CD4-positive, CD25-positive, alpha-beta regulatory T cell (primary cell): ENCODE results near the gene AIG1. TPM values are rescaled to one million over a fixed set of nuclear protein-coding genes. Genes with fewer than 3 reads are reported as not detected.
"Not testable (repeated sequence)": the region's sequence is repeated elsewhere in the genome, so short reads cannot be mapped to it uniquely, and the experiment has no call there.

ENCODE experiments used
- ATAC-seq, 2 donors: fragments of 150-1000 bp; cut with Tn5 transposase; one replicate each; pipeline ENCODE4 v1.10.0; 2021; ENCODE audit warnings: low read depth in 2 of 2, moderate number of reproducible peaks in 2 of 2, moderate library complexity in 1 of 2
- DNase-seq, 3 donors: peaks; one replicate each; pipeline versions ENCODE4 v3.0.0 to v3.0.0-alpha.2; 2012 to 2022; ENCODE audit warnings: mixed read lengths in 1 of 3
- H3K27ac ChIP-seq: one replicate; pipeline ENCODE4 v1.7.0; 2013; ENCODE audit warnings: mild to moderate bottlenecking, low read length; ENCODE audit not compliant: insufficient read depth, poor library complexity, severe bottlenecking
- H3K27me3 ChIP-seq: one replicate; pipeline ENCODE4 v1.7.0; 2013; ENCODE audit warnings: low read length; ENCODE audit not compliant: control insufficient read depth, insufficient read depth
- H3K36me3 ChIP-seq: one replicate; pipeline ENCODE4 v1.7.0; 2013; ENCODE audit warnings: mild to moderate bottlenecking, low read length, moderate library complexity; ENCODE audit not compliant: control insufficient read depth, insufficient read depth
- H3K4me1 ChIP-seq: 2 replicates; pipeline ENCODE4 v1.7.0; 2013; ENCODE audit warnings: mild to moderate bottlenecking, low read length; ENCODE audit not compliant: insufficient read depth, control insufficient read depth, poor library complexity, severe bottlenecking
- H3K4me3 ChIP-seq: one replicate; pipeline ENCODE4 v1.7.0; 2013; ENCODE audit warnings: low read depth, mild to moderate bottlenecking, low read length, moderate library complexity
- H3K9me3 ChIP-seq, 2 experiments: 1 replicate in 1 of 2; 2 replicates in 1 of 2; pipeline ENCODE4 v1.7.0; 2013; ENCODE audit warnings: low read length in 2 of 2, mild to moderate bottlenecking in 1 of 2, moderate library complexity in 1 of 2; ENCODE audit not compliant: control insufficient read depth in 2 of 2
- H3K27ac Mint-ChIP-seq, 3 donors: one replicate each; pipeline ENCODE4 v1.8.0; 2020 to 2022; ENCODE audit warnings: mild to moderate bottlenecking in 3 of 3, mixed read lengths in 3 of 3, moderate library complexity in 2 of 3
- H3K27me3 Mint-ChIP-seq: one replicate; pipeline ENCODE4 v1.8.0; 2022; ENCODE audit warnings: mild to moderate bottlenecking, mixed read lengths
- H3K36me3 Mint-ChIP-seq: one replicate; pipeline ENCODE4 v1.8.0; 2020; ENCODE audit warnings: mixed read lengths
- H3K4me1 Mint-ChIP-seq, 4 donors: one replicate each; pipeline ENCODE4 v1.8.0; 2020 to 2022; ENCODE audit warnings: mixed read lengths in 4 of 4, mild to moderate bottlenecking in 1 of 4
- H3K4me3 Mint-ChIP-seq, 4 donors: one replicate each; pipeline ENCODE4 v1.8.0; 2020 to 2022; ENCODE audit warnings: mild to moderate bottlenecking in 4 of 4, mixed read lengths in 4 of 4, moderate library complexity in 3 of 4
- H3K9me3 Mint-ChIP-seq, 7 donors: one replicate each; pipeline ENCODE4 v1.8.0; 2020 to 2022; ENCODE audit warnings: mixed read lengths in 7 of 7, mild to moderate bottlenecking in 3 of 7, moderate library complexity in 2 of 7
- polyA plus RNA-seq, 4 donors: library from polyadenylated mRNA; unstranded; fragments of 300-500 nt; fragmentation: Illumina TruSeq; gene quantifications; one replicate each; pipeline ENCODE4 v1.2.3, GENCODE V29; 2021
- total RNA-seq: library from RNA; stranded (reverse); gene quantifications from one replicate; pipeline ENCODE4 v1.2.3, GENCODE V29; 2022

AIG1 gene
- total and polyA plus RNA-seq, 5 donors from 2014 or later: 4.2 to 19.6 (median 13.9) TPM

- not testable (repeated sequence) for H3K4me1 ChIP-seq, H3K27me3 ChIP-seq, H3K4me1 Mint-ChIP-seq, H3K9me3 Mint-ChIP-seq, ATAC-seq, H3K36me3 ChIP-seq, H3K27me3 Mint-ChIP-seq, H3K4me3 ChIP-seq, H3K9me3 ChIP-seq, DNase-seq, H3K36me3 Mint-ChIP-seq, H3K27ac ChIP-seq, H3K4me3 Mint-ChIP-seq, H3K27ac Mint-ChIP-seq
Measured at GRCh38 chr6:143084019-143084418, 23.3 kb downstream of the AIG1 start.

- not testable (repeated sequence) for H3K27ac Mint-ChIP-seq, ATAC-seq, H3K9me3 Mint-ChIP-seq, H3K4me1 Mint-ChIP-seq, H3K36me3 ChIP-seq, H3K4me3 ChIP-seq, H3K4me1 ChIP-seq, H3K9me3 ChIP-seq, H3K27me3 ChIP-seq, H3K27me3 Mint-ChIP-seq, H3K36me3 Mint-ChIP-seq, DNase-seq, H3K27ac ChIP-seq, H3K4me3 Mint-ChIP-seq
Measured at GRCh38 chr6:143087335-143087734, 26.6 kb downstream of the AIG1 start.

- peaks cover 0 to 10% (median 7%) of the 10 kb centered on the region in 4 donors for H3K4me1 Mint-ChIP-seq
- H3K27ac ChIP-seq: no peak overlapping the region
- H3K27me3 Mint-ChIP-seq: no peaks in the 10 kb centered on the region
- H3K27me3 ChIP-seq: no peaks in the 10 kb centered on the region
- peak overlapping the region in 1 of 3 donors; percentile 30 for H3K27ac Mint-ChIP-seq
- H3K4me3 Mint-ChIP-seq: no peak overlapping the region
- H3K9me3 ChIP-seq: no peaks in the 10 kb centered on the region
- DNase-seq (no peak), ATAC-seq (no peak)
- peaks cover 0 to 3% (median 0%) of the 10 kb centered on the region in 7 donors for H3K9me3 Mint-ChIP-seq
- no peaks in the 10 kb centered on the region for H3K36me3 ChIP-seq
- no peaks in the 10 kb centered on the region for H3K4me1 ChIP-seq
- H3K36me3 Mint-ChIP-seq: no peaks in the 10 kb centered on the region
- H3K4me3 ChIP-seq: no peak overlapping the region
Measured at GRCh38 chr6:143087856-143088255, 27.2 kb downstream of the AIG1 start.

GRCh38 chr6:143090314-143091044 lies 29.8 kb downstream of the AIG1 start:
- H3K27me3 ChIP-seq: no peaks in the 10 kb centered on the region
- H3K27ac ChIP-seq: no peak overlapping the region
- no peak overlapping the region for H3K4me3 ChIP-seq
- H3K27me3 Mint-ChIP-seq: no peaks in the 10 kb centered on the region
- H3K9me3 ChIP-seq: no peaks in the 10 kb centered on the region
- H3K4me1 ChIP-seq: no peaks in the 10 kb centered on the region
- H3K36me3 Mint-ChIP-seq: no peaks in the 10 kb centered on the region
- no peaks in the 10 kb centered on the region for H3K36me3 ChIP-seq
- no peak overlapping the region for H3K4me3 Mint-ChIP-seq
- peaks cover 0 to 17% (median 10%) of the 10 kb centered on the region in 4 donors for H3K4me1 Mint-ChIP-seq
- H3K27ac Mint-ChIP-seq: peak overlapping the region in 1 of 3 donors; percentile 18
- ATAC-seq (no peak), DNase-seq (no peak)
- H3K9me3 Mint-ChIP-seq: peaks cover 0 to 3% (median 0%) of the 10 kb centered on the region in 7 donors

GRCh38 chr6:143092768-143093167 lies 32.1 kb downstream of the AIG1 start:
- Histone ChIP-seq H3K27ac (no peak overlapping the region), H3K27me3 (no peaks in the 10 kb centered on the region), H3K9me3 (no peaks in the 10 kb centered on the region), H3K36me3 (no peaks in the 10 kb centered on the region), H3K4me3 (no peak overlapping the region), H3K4me1 (peaks cover 11% of the 10 kb centered on the region)
- Mint-ChIP-seq H3K36me3 (no peaks in the 10 kb centered on the region), H3K27ac (peak overlapping the region in 1 of 3 donors; percentile 3), H3K27me3 (no peaks in the 10 kb centered on the region), H3K4me3 (no peak overlapping the region), H3K9me3 (peaks cover 0 to 2% (median 0%) of the 10 kb centered on the region in 7 donors), H3K4me1 (peaks cover 0 to 20% (median 14%) of the 10 kb centered on the region in 4 donors)
- DNase-seq (no peak), ATAC-seq (no peak)

DNA sequence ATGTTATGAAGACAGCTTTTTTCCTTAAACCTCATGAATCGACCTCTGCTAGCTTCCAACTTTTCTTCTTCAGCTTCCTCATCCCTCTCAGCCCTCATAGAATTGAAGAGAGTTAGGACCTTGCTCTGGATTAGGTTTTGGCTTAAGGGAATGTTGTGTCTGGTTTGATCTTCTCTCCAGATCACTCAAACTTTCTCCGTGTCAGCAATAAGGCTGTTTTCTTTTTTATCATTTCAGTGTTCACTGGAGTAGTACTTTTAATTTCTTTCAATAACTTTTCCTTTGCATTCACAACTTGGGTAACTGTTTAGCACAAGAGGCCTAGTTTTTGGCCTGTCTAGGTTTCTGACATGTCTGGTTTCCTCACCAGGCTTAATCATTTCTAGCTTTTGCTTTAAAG lies 32.6 kb downstream of the AIG1 start:
- no peaks in the 10 kb centered on the region for H3K9me3 ChIP-seq
- no peak overlapping the region for H3K27ac ChIP-seq
- ATAC-seq (no peak), DNase-seq (no peak)
- Mint-ChIP-seq H3K9me3 (peaks cover 0 to 2% (median 0%) of the 10 kb centered on the region in 7 donors), H3K27me3 (no peaks in the 10 kb centered on the region), H3K4me3 (no peak overlapping the region), H3K4me1 (peaks cover 0 to 19% (median 13%) of the 10 kb centered on the region in 4 donors), H3K27ac (peak overlapping the region in 1 of 3 donors; percentile 3), H3K36me3 (no peaks in the 10 kb centered on the region)
- H3K4me1 ChIP-seq: peaks cover 16% of the 10 kb centered on the region
- no peaks in the 10 kb centered on the region for H3K36me3 ChIP-seq
- no peak overlapping the region for H3K4me3 ChIP-seq
- H3K27me3 ChIP-seq: no peaks in the 10 kb centered on the region

DNA sequence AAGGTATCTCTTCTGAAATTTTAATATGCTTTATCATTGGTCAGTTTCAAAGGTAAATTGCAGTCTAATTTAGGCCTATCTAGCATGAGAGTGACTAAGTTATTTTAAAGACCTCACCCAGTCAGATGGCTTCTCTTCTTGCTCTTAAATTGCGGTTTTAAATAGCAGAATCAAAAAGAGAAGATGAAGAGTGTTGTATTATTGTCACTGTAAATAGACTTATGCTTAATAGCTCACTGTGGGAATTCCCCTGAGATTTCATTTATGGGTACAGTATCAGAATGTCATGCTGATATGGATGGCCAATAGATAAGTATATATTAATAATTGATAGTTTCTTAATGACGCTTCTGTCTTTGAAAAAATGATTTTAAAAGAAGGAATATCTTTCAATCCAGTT lies 35.7 kb downstream of the AIG1 start:
- H3K9me3 Mint-ChIP-seq: no peaks in the 10 kb centered on the region
- H3K36me3 Mint-ChIP-seq: no peaks in the 10 kb centered on the region
- peak in 1 of 3 donors; percentile 5 for DNase-seq
- H3K4me3 Mint-ChIP-seq: peak overlapping the region in 1 of 4 donors; percentile 7
- Histone ChIP-seq H3K4me1 (peaks cover 20% of the 10 kb centered on the region), H3K4me3 (no peak overlapping the region), H3K9me3 (no peaks in the 10 kb centered on the region), H3K36me3 (no peaks in the 10 kb centered on the region), H3K27ac (peak overlapping the region; percentile 73), H3K27me3 (no peaks in the 10 kb centered on the region)
- no peak for ATAC-seq
- peaks cover 0 to 17% (median 7%) of the 10 kb centered on the region in 4 donors for H3K4me1 Mint-ChIP-seq
- H3K27me3 Mint-ChIP-seq: no peaks in the 10 kb centered on the region
- peak overlapping the region in 1 of 3 donors; percentile 22 for H3K27ac Mint-ChIP-seq

DNA sequence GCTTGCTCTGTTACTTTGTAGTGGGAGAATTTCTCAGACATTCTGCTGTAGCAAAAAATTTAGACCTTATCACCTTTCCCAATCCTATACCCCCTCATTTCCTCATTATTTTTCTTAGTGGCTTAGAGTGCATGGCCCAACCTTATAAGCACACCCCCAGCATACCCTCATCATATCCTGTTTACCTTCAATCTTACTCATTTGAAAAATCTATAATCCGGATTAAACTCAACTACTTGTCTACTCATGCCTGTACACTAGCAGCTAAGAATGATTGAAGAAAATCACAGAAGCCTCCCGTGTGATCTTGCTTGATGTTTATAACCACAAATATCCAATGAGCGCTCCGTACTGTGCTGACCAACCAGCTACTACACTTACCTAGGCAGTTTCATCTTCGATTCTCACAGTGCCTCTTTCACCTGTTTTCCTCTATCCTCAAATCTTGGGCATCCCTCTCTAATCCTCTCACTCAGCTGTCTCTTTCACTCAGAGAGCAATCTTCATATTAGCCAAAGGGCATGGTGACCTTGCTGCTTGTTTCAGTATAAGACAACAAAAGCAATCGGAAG lies 36.6 kb downstream of the AIG1 start:
- Mint-ChIP-seq H3K9me3 (no peaks in the 10 kb centered on the region), H3K27me3 (no peaks in the 10 kb centered on the region), H3K27ac (no peak overlapping the region), H3K36me3 (no peaks in the 10 kb centered on the region), H3K4me1 (peaks cover 0 to 17% (median 7%) of the 10 kb centered on the region in 4 donors), H3K4me3 (no peak overlapping the region)
- Histone ChIP-seq H3K4me3 (peak overlapping the region; percentile 77), H3K36me3 (no peaks in the 10 kb centered on the region), H3K9me3 (no peaks in the 10 kb centered on the region), H3K27me3 (no peaks in the 10 kb centered on the region), H3K27ac (peak overlapping the region; percentile 73), H3K4me1 (peaks cover 20% of the 10 kb centered on the region)
- peak in 2 of 3 donors; percentile 59 to 66 for DNase-seq
- peak; percentile 91 to 94 for ATAC-seq
